Measurements from ENCODE around the gene NFAM1. TPM values are rescaled to one million over a fixed set of nuclear protein-coding genes. Genes with fewer than 3 reads are reported as not detected.

Gene NFAM1, protein sequence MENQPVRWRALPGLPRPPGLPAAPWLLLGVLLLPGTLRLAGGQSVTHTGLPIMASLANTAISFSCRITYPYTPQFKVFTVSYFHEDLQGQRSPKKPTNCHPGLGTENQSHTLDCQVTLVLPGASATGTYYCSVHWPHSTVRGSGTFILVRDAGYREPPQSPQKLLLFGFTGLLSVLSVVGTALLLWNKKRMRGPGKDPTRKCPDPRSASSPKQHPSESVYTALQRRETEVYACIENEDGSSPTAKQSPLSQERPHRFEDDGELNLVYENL
- total RNA-seq (2014; rRNA removed; shearing (Covaris generic)) (0.23 and 0.49 TPM in 2 replicates), polyA plus RNA-seq (2016; fragmentation: Nextera tagmentation; extraction: Ambion mirVana) (0.09 and 0.11 TPM in 2 replicates)
- long read RNA-seq = 0 reads

DNA sequence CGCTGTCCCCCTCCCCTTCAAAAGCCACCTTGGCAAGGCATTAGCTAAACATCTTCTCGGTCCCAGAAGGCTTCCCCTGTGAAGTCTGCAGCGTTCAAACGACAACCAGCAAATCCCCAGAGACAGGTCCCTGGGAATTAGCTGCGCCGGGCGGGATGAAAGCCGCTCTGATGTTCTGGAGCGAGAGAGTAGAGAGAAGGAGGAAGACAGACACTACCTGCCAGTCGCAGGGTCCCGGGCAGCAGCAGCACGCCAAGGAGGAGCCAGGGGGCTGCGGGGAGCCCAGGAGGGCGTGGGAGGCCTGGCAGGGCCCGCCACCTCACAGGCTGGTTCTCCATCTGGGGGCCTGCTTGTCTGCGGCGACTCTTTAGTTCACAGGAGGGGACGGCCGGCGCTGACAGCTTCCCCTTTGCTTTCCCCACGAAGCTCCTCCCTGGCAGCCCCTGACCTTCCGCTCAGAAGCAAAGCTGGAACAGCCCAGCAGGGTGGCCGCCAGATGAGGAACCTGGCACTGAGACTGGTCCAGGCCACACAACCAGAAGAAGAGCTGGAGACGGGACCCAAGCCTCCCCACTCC lies at the start of gene NFAM1:
Gene NFAM1 (minus strand): TSS at position 384 of the 577 bp plus-strand sequence. CDS start 46 bp downstream, at position 338.
- Mint-ChIP-seq H3K4me3 (peak within 1 kb of the TSS; percentile 45; the same call in 2 of the 3 replicates), H3K36me3 (ENCODE audit: low read depth) (no peaks in the 10 kb centered on the region), H3K27me3 (ENCODE audit: insufficient read depth, low read depth, poor library complexity) (peaks cover 23% of the 10 kb centered on the region), H3K27ac (no peak within 1 kb of the TSS), H3K4me1 (peaks cover 24% of the 10 kb centered on the region), H3K9me3 (no peaks in the 10 kb centered on the region)
- Histone ChIP-seq H3K27me3 (ENCODE audit: insufficient read depth) (no peaks in the 10 kb centered on the region), H3K4me1 (ENCODE audit: insufficient read depth) (peaks cover 5% of the 10 kb centered on the region; the same call in 1 of the 2 replicates), H3K9me2 (ENCODE audit: insufficient read depth) (no peaks in the 10 kb centered on the region), H3K4me2 (peak within 1 kb of the TSS; percentile 51; the same call in 1 of the 2 replicates), H3K36me3 (ENCODE audit: insufficient read depth) (no peaks in the 10 kb centered on the region), H2AFZ (peak within 1 kb of the TSS; percentile 28; the same call in 1 of the 2 replicates), H3F3A (replicated peaks; ENCODE audit: low read depth) (no peaks in the 10 kb centered on the region), H4K20me1 (replicated peaks; ENCODE audit: insufficient read depth) (no peaks in the 10 kb centered on the region), H3K79me2 (replicated peaks; ENCODE audit: insufficient read depth) (no peaks in the 10 kb centered on the region), H3K4me3 (0 out of 2 replicates have a peak within 1 kb of the TSS, but pooled peaks have one; percentile 20), H3K27ac (ENCODE audit: low read depth) (no peak within 1 kb of the TSS)
- no peak for TF ChIP-seq POLR2AphosphoS5 (IDR thresholded peaks at IDR 0.05; ENCODE audit: low read depth)
- no peak for TF ChIP-seq NANOG (IDR thresholded peaks at IDR 0.05; ENCODE audit: borderline replicate concordance)
- no peak for TF ChIP-seq CREB1 (CRISPR knock-in tag; IDR thresholded peaks at IDR 0.05; ENCODE audit: low read depth)
- no peak for TF ChIP-seq EZH2 (IDR thresholded peaks at IDR 0.05; ENCODE audit: low read depth, unreplicated experiment)
- TF ChIP-seq ZNF114 (CRISPR knock-in tag; IDR thresholded peaks at IDR 0.05) = no peak
- TF ChIP-seq EZH2phosphoT487 (IDR thresholded peaks at IDR 0.05; ENCODE audit: unreplicated experiment) = no peak
- no peak for TF ChIP-seq STAT1 (IDR thresholded peaks at IDR 0.05; ENCODE audit: unreplicated experiment)
- TF ChIP-seq, protein P1, sequence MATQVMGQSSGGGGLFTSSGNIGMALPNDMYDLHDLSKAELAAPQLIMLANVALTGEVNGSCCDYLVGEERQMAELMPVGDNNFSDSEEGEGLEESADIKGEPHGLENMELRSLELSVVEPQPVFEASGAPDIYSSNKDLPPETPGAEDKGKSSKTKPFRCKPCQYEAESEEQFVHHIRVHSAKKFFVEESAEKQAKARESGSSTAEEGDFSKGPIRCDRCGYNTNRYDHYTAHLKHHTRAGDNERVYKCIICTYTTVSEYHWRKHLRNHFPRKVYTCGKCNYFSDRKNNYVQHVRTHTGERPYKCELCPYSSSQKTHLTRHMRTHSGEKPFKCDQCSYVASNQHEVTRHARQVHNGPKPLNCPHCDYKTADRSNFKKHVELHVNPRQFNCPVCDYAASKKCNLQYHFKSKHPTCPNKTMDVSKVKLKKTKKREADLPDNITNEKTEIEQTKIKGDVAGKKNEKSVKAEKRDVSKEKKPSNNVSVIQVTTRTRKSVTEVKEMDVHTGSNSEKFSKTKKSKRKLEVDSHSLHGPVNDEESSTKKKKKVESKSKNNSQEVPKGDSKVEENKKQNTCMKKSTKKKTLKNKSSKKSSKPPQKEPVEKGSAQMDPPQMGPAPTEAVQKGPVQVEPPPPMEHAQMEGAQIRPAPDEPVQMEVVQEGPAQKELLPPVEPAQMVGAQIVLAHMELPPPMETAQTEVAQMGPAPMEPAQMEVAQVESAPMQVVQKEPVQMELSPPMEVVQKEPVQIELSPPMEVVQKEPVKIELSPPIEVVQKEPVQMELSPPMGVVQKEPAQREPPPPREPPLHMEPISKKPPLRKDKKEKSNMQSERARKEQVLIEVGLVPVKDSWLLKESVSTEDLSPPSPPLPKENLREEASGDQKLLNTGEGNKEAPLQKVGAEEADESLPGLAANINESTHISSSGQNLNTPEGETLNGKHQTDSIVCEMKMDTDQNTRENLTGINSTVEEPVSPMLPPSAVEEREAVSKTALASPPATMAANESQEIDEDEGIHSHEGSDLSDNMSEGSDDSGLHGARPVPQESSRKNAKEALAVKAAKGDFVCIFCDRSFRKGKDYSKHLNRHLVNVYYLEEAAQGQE (IDR thresholded peaks at IDR 0.05; ENCODE audit: unreplicated experiment) = no peak
- no peak for TF ChIP-seq ZNF331 (CRISPR knock-in tag; IDR thresholded peaks at IDR 0.05; ENCODE audit: low read depth)
- TF ChIP-seq, protein P2, sequence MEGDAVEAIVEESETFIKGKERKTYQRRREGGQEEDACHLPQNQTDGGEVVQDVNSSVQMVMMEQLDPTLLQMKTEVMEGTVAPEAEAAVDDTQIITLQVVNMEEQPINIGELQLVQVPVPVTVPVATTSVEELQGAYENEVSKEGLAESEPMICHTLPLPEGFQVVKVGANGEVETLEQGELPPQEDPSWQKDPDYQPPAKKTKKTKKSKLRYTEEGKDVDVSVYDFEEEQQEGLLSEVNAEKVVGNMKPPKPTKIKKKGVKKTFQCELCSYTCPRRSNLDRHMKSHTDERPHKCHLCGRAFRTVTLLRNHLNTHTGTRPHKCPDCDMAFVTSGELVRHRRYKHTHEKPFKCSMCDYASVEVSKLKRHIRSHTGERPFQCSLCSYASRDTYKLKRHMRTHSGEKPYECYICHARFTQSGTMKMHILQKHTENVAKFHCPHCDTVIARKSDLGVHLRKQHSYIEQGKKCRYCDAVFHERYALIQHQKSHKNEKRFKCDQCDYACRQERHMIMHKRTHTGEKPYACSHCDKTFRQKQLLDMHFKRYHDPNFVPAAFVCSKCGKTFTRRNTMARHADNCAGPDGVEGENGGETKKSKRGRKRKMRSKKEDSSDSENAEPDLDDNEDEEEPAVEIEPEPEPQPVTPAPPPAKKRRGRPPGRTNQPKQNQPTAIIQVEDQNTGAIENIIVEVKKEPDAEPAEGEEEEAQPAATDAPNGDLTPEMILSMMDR (conservative IDR thresholded peaks at IDR 0.05; ENCODE audit: low read depth in 2 of 2) = no peak
- ATAC-seq (peak; percentile 20), DNase-seq (ENCODE audit: low spot score) (no peak)

Measured in GM23338 (cell line).